K562 (cell line): Measurements from ENCODE around the gene NUP155. TPM values are rescaled to one million over a fixed set of nuclear protein-coding genes. Genes with fewer than 3 reads are reported as not detected.
A peak's percentile ranks its signal among the peaks of the same experiment; 100 is the strongest.
"Not testable (repeated sequence)": the region's sequence is repeated elsewhere in the genome, so short reads cannot be mapped to it uniquely, and the experiment has no call there.

ENCODE experiments used
- ATAC-seq: fragments of 200-7000 bp; cut with Tn5 transposase; 3 replicates; pipeline ENCODE4 v1.9.1; 2020; ENCODE audit warnings: moderate library complexity
- BruUV-seq: library from RNA; stranded (reverse); fragments of 400-500 nt; replicated peaks from 2 replicates; lab custom pipeline; 2021; lab: Mats Ljungman, UMichigan
- CTCF ChIA-PET: fragments of 300-600 bp; formaldehyde crosslinking; extraction: SDS; loops from one replicate; lab custom pipeline; 2021; ENCODE audit warnings: low intra/inter-chr PET ratio; lab: Yijun Ruan, JAX
- POLR2A ChIA-PET: fragments of 300-600, 350-650 bp; sonication (Branson Sonifier 250); formaldehyde crosslinking; extraction: SDS; loops from one replicate; lab custom pipeline; 2021; ENCODE audit warnings: antibody characterized with exemption, inconsistent platforms; lab: Yijun Ruan, JAX
- DNase-seq, 4 experiments: peaks; one replicate each; pipeline versions ENCODE4 v3.0.0 to v3.0.0-alpha.2; 2011 to 2018; ENCODE audit warnings: low spot score in 3 of 4, mixed read lengths in 3 of 4; ENCODE audit errors: extremely low read depth in 1 of 4
- FAIRE-seq: peaks from 2 replicates; lab custom pipeline; 2011; peaks lifted over from hg19 to GRCh38; lab: Jason Lieb, UNC
- H2AFZ ChIP-seq: 2 replicates; pipeline ENCODE4 v1.6.0; 2011; ENCODE audit warnings: low read depth, low read length, control low read depth, inconsistent platforms
- H3K27ac ChIP-seq: fragments of 200-600 bp; 3 replicates; pipeline ENCODE4 v1.8.0; 2011; ENCODE audit warnings: low read depth, mild to moderate bottlenecking, control low read depth, inconsistent platforms, low read length, moderate library complexity, mixed read lengths; ENCODE audit errors: extremely low read depth
- H3K27me3 ChIP-seq, 2 experiments: fragments of 300-600 bp in 1 of 2; 2 replicates in 1 of 2; 3 replicates in 1 of 2; pipeline versions ENCODE4 v1.6.0 to v1.8.0; 2011; ENCODE audit warnings: inconsistent platforms in 2 of 2, low read length in 2 of 2, mild to moderate bottlenecking in 1 of 2, mixed read lengths in 1 of 2, moderate library complexity in 1 of 2; ENCODE audit not compliant: control insufficient read depth in 2 of 2, insufficient read depth in 2 of 2
- H3K36me3 ChIP-seq: fragments of 300-600 bp; 3 replicates; pipeline ENCODE4 v1.8.0; 2011; ENCODE audit warnings: mild to moderate bottlenecking, low read length, inconsistent platforms; ENCODE audit not compliant: control insufficient read depth, insufficient read depth
- H3K4me1 ChIP-seq, 2 experiments: fragments of 200-600 bp in 1 of 2; replicated peaks in 1 of 2; 2 replicates in 1 of 2; 3 replicates in 1 of 2; pipeline versions ENCODE4 v1.5.1 to v1.8.0; 2011; ENCODE audit warnings: inconsistent platforms in 2 of 2, low read length in 2 of 2, mild to moderate bottlenecking in 1 of 2, mixed read lengths in 1 of 2, moderate library complexity in 1 of 2; ENCODE audit not compliant: control insufficient read depth in 2 of 2, insufficient read depth in 2 of 2
- H3K4me2 ChIP-seq: 2 replicates; pipeline ENCODE4 v1.6.1; 2011; ENCODE audit warnings: low read length, control low read depth, inconsistent platforms, mixed read lengths; ENCODE audit not compliant: insufficient read depth
- H3K4me3 ChIP-seq: fragments of 200-600 bp; sonication (generic), shearing (Covaris generic); 2 replicates; pipeline ENCODE4 v1.5.1; 2016; ENCODE audit warnings: control low read depth, inconsistent platforms
- H3K79me2 ChIP-seq: fragments of 200-600 bp; 3 replicates; pipeline ENCODE4 v1.8.0; 2011; ENCODE audit warnings: low read length, inconsistent platforms; ENCODE audit not compliant: control insufficient read depth, insufficient read depth
- H3K9ac ChIP-seq, 2 experiments: 2 replicates each; pipeline versions ENCODE4 v1.6.0 to v1.6.1; 2011; ENCODE audit warnings: low read depth in 2 of 2, low read length in 2 of 2, control low read depth in 1 of 2, inconsistent platforms in 1 of 2, mild to moderate bottlenecking in 1 of 2, mixed read lengths in 1 of 2; ENCODE audit not compliant: insufficient read depth in 1 of 2
- H3K9me1 ChIP-seq: one replicate; pipeline ENCODE4 v1.6.0; 2011; ENCODE audit warnings: inconsistent platforms, mild to moderate bottlenecking, low read length, moderate library complexity; ENCODE audit not compliant: control insufficient read depth, insufficient read depth
- H3K9me3 ChIP-seq: replicated peaks from 2 replicates; pipeline ENCODE4 v1.5.1; 2011; ENCODE audit warnings: low read depth, low read length, inconsistent platforms; ENCODE audit not compliant: control insufficient read depth, insufficient read depth
- H4K20me1 ChIP-seq: replicated peaks from 2 replicates; pipeline ENCODE4 v1.6.1; 2011; ENCODE audit warnings: low read length, inconsistent platforms, mixed read lengths; ENCODE audit not compliant: control insufficient read depth, insufficient read depth
- ATF7 ChIP-seq: fragments of 450-650 bp; IDR thresholded peaks from 2 replicates; pipeline ENCODE4 v1.7.1; 2014; ENCODE audit warnings: mild to moderate bottlenecking, moderate library complexity
- DIDO1 ChIP-seq: fragments of 450-650 bp; IDR thresholded peaks from 2 replicates; pipeline ENCODE4 v1.6.1; 2016; ENCODE audit warnings: low read depth, missing biosample characterization, missing genetic modification characterization
- E2F6 ChIP-seq, 2 experiments: IDR thresholded peaks; 2 replicates each; pipeline ENCODE4 v1.6.1; 2011; ENCODE audit warnings: borderline replicate concordance in 1 of 2, control low read depth in 1 of 2, low read depth in 1 of 2, low read length in 1 of 2, mild to moderate bottlenecking in 1 of 2, mixed read lengths in 1 of 2, moderate library complexity in 1 of 2; ENCODE audit not compliant: insufficient read depth in 1 of 2, insufficient read length in 1 of 2, poor library complexity in 1 of 2, severe bottlenecking in 1 of 2; ENCODE audit errors: extremely low read depth in 1 of 2
- LCOR ChIP-seq: sonication (generic); formaldehyde crosslinking; IDR thresholded peaks from 2 replicates; pipeline ENCODE4 v1.8.0; 2022; ENCODE audit warnings: mild to moderate bottlenecking, missing genetic modification reagents
- MYC ChIP-seq, 2 experiments: fragments of 250-450 bp in 1 of 2; sonication (Bioruptor Pico) in 1 of 2; IDR thresholded peaks; 2 replicates each; pipeline versions ENCODE4 v1.5.1 to v1.6.1; 2012 to 2021; ENCODE audit warnings: low read depth in 2 of 2, borderline replicate concordance in 1 of 2, improper control_type of control experiment in 1 of 2, low read length in 1 of 2, mild to moderate bottlenecking in 1 of 2, moderate library complexity in 1 of 2
- POLR2H ChIP-seq: IDR thresholded peaks from 2 replicates; pipeline ENCODE4 v1.6.1; 2016; ENCODE audit warnings: missing genetic modification characterization, low read depth, mild to moderate bottlenecking, control low read depth, missing compliant biosample characterization, moderate library complexity
- SAP30 ChIP-seq: fragments of 200-600 bp; sonication (generic); IDR thresholded peaks from 2 replicates; pipeline ENCODE4 v1.6.1; 2012; ENCODE audit warnings: borderline replicate concordance, low read depth, mild to moderate bottlenecking, moderate library complexity, low read length, control low read depth, inconsistent platforms; ENCODE audit not compliant: insufficient read depth, poor library complexity, severe bottlenecking
- SPI1 ChIP-seq: IDR thresholded peaks from 2 replicates; pipeline ENCODE4 v1.6.1; 2011; ENCODE audit warnings: low read depth, low read length, control low read depth, borderline replicate concordance
- SUPT5H ChIP-seq: fragments of 450-650 bp; IDR thresholded peaks from 2 replicates; pipeline ENCODE4 v1.6.1; 2016
- TBP ChIP-seq: optimal IDR thresholded peaks from 2 replicates; pipeline ENCODE3; 2011; ENCODE audit warnings: low read depth, low read length, improper control_type of control experiment
- ZBED1 ChIP-seq: IDR thresholded peaks from 2 replicates; pipeline ENCODE4 v1.6.1; 2014
- ZFX ChIP-seq: sonication (generic); formaldehyde crosslinking; IDR thresholded peaks from 2 replicates; pipeline ENCODE4 v1.8.0; 2022; ENCODE audit warnings: mild to moderate bottlenecking, missing genetic modification reagents, moderate library complexity
- ZKSCAN1 ChIP-seq: fragments of 150-350 bp; IDR thresholded peaks from 2 replicates; pipeline ENCODE4 v1.6.1; 2016; ENCODE audit warnings: low read depth, low read length
- ZNF384 ChIP-seq: IDR thresholded peaks from 2 replicates; pipeline ENCODE4 v1.6.1; 2012; ENCODE audit warnings: low read depth, low read length, improper control_type of control experiment
- WGBS: fragments of 100-300 bp; shearing (Covaris generic); methylation state at CpG from one replicate; pipeline ENCODE4 v1.1.6; 2016; ENCODE audit warnings: low coverage, mixed read lengths; ENCODE audit not compliant: insufficient coverage; ENCODE audit errors: missing lambda C conversion rate; 5-methylcytosine and 5-hydroxymethylcytosine counted together
- in situ Hi-C: fragments of 300-500 bp; cut with MboI; formaldehyde crosslinking; loops from 4 replicates; pipeline ENCODE4 v1.15.0; 2018; ENCODE audit warnings: inconsistent platforms, mixed read lengths
- intact Hi-C: fragments of 100-400 bp; cut with micrococcal nuclease; formaldehyde crosslinking; loops from 2 replicates; pipeline ENCODE4 v1.14.2; 2022
- polyA plus RNA-seq, 8 experiments: library from polyadenylated mRNA; depleted of rRNA in 4 of 8; stranded (reverse) in 5 of 8; unstranded in 3 of 8; fragments of >200 nt; fragmentation: Nextera tagmentation in 2 of 8; fragmentation: Illumina TruSeq in 1 of 8; extraction: Ambion mirVana in 2 of 8; extraction: Trizol in 1 of 8; gene quantifications; 2 replicates each; pipeline versions ENCODE4 v1.2.1 to v1.2.3, GENCODE V29; 2011 to 2014; ENCODE audit warnings: inconsistent platforms in 1 of 8, missing spikeins in 1 of 8
- total RNA-seq, 7 experiments: library from RNA; depleted of rRNA in 6 of 7; stranded (reverse); fragments of >200 nt in 6 of 7; fragmentation: Illumina TruSeq in 2 of 7; extraction: Trizol in 2 of 7; gene quantifications; 2 replicates each; pipeline versions ENCODE4 v1.2.1 to v1.2.3, GENCODE V29; 2011 to 2021; ENCODE audit warnings: low replicate concordance in 1 of 7
- TF ChIP-seq, protein P1 (sequence below): fragments of 450-650 bp; IDR thresholded peaks from 2 replicates; pipeline ENCODE4 v1.6.1; 2016; ENCODE audit warnings: mild to moderate bottlenecking

Gene NUP155
- total and polyA plus RNA-seq, 9 of the 15 experiments (the other 6 are each of a cell fraction or from before 2014, with no cell fraction given) = 39.3 to 130 (median 77.0) TPM

GRCh38 chr5:37379100-37379628 lies 8.3 kb upstream of the NUP155 start, which contains the start of gene WDR70 (continued):
- TF ChIP-seq, protein P1, sequence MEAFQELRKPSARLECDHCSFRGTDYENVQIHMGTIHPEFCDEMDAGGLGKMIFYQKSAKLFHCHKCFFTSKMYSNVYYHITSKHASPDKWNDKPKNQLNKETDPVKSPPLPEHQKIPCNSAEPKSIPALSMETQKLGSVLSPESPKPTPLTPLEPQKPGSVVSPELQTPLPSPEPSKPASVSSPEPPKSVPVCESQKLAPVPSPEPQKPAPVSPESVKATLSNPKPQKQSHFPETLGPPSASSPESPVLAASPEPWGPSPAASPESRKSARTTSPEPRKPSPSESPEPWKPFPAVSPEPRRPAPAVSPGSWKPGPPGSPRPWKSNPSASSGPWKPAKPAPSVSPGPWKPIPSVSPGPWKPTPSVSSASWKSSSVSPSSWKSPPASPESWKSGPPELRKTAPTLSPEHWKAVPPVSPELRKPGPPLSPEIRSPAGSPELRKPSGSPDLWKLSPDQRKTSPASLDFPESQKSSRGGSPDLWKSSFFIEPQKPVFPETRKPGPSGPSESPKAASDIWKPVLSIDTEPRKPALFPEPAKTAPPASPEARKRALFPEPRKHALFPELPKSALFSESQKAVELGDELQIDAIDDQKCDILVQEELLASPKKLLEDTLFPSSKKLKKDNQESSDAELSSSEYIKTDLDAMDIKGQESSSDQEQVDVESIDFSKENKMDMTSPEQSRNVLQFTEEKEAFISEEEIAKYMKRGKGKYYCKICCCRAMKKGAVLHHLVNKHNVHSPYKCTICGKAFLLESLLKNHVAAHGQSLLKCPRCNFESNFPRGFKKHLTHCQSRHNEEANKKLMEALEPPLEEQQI = peak; percentile 70
- peak; percentile 54; the same call in 1 of the 2 replicates for TF ChIP-seq ATF7
- peak; percentile 47 for TF ChIP-seq SPI1
- TF ChIP-seq TBP = peak; percentile 25
- peak; percentile 51; the same call in 1 of the 2 replicates for TF ChIP-seq ZKSCAN1
- peak; percentile 96 for TF ChIP-seq ZNF384
- TF ChIP-seq E2F6 (IDR thresholded peaks at IDR 0.05; ENCODE audit: borderline replicate concordance in 1 of 2, extremely low read depth in 1 of 2, insufficient read depth in 1 of 2, insufficient read length in 1 of 2, low read depth in 1 of 2, low read length in 1 of 2, poor library complexity in 1 of 2, severe bottlenecking in 1 of 2) = peak in 1 of 2 experiments; percentile 60
- peak; percentile 91 for TF ChIP-seq LCOR (CRISPR knock-in tag)
- TF ChIP-seq MYC (IDR thresholded peaks at IDR 0.05; ENCODE audit: low read depth, low read length) = peak; percentile 69
- not testable (repeated sequence) for TF ChIP-seq MYC (CRISPR knock-in tag; IDR thresholded peaks at IDR 0.05; ENCODE audit: borderline replicate concordance, low read depth)
- peak; percentile 74 for TF ChIP-seq ZFX (CRISPR knock-in tag)
- TF ChIP-seq SUPT5H = peak; percentile 84
- TF ChIP-seq SAP30 = peak; percentile 72
- peak; percentile 84 for TF ChIP-seq DIDO1 (tag)
- 0 out of 2 replicates have a peak, but pooled peaks have one; percentile 36 for TF ChIP-seq ZBED1
- TF ChIP-seq POLR2H (tag) = 0 out of 2 replicates have a peak, but pooled peaks have one; percentile 22

DNA sequence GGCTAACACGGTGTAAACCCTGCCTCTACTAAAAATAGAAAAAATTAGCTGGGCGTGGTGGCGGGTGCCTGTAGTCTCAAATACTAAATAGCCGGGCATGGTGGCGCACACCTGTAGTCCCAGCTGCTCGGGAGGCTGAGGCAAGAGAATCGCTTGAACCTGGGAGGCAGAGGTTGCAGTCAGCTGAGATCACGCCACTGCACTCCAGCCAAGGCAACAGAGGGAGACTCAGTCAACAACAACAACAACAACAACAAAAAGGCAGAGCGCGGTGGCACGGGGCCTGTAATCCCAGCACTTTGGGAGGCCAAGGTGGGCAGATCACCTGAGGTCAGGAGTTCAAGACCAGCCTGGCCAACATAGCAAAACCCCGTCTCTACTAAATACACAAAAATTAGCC lies 7.2 kb upstream of the NUP155 start:
- POLR2A ChIA-PET = not testable (repeated sequence)

More for the DNA sequence above, 7.2 kb upstream of the NUP155 start:
- ATAC-seq, H3K27ac ChIP-seq, H4K20me1 ChIP-seq, H3K4me3 ChIP-seq, in situ Hi-C loops, H3K27me3 ChIP-seq, BruUV-seq, H3K4me1 ChIP-seq, H3K79me2 ChIP-seq, DNase-seq, H3K9me1 ChIP-seq, CTCF ChIA-PET, FAIRE-seq, H3K9me3 ChIP-seq, H3K9ac ChIP-seq, H3K4me2 ChIP-seq: not testable (repeated sequence)
- H3K36me3 ChIP-seq = peaks cover 18% of the 10 kb centered on the region; the same call in 1 of the 3 replicates
- intact Hi-C loops = loop anchor here (10.0 kb wide), 1 partner anchor 503 kb away; the partner anchor contains the start of gene NIPBL
- 88% methylated on average over 12 of the region's 12 CpGs for WGBS
- H2AFZ ChIP-seq = 0 out of 2 replicates have a peak overlapping the region, but pooled peaks have one; percentile 58
